NT2/D1 (cell line): ENCODE data around the gene BNC2.

Experiments used
- SUZ12 ChIP-seq: IDR thresholded peaks from 2 replicates; pipeline ENCODE4 v1.6.1; 2011; ENCODE audit not compliant: insufficient read length, insufficient read depth; ENCODE audit errors: extremely low read depth
- YY1 ChIP-seq: IDR thresholded peaks from 2 replicates; pipeline ENCODE4 v1.6.1; 2011; ENCODE audit not compliant: insufficient read length, insufficient read depth
- ZNF274 ChIP-seq: IDR thresholded peaks from 2 replicates; pipeline ENCODE4 v1.6.1; 2011; ENCODE audit warnings: mild to moderate bottlenecking, low read depth, low read length

GRCh38 chr9:16750553-16750952 is 119.9 kb downstream of the BNC2 start:
- TF ChIP-seq SUZ12, result no peak
- no peak for TF ChIP-seq ZNF274
- no peak for TF ChIP-seq YY1
